ENCODE results near the gene SURF4.
A peak's percentile ranks its signal among the peaks of the same experiment; 100 is the strongest.
"Not testable (repeated sequence)": the region's sequence is repeated elsewhere in the genome, so short reads cannot be mapped to it uniquely, and the experiment has no call there.

SURF4 gene

DNA sequence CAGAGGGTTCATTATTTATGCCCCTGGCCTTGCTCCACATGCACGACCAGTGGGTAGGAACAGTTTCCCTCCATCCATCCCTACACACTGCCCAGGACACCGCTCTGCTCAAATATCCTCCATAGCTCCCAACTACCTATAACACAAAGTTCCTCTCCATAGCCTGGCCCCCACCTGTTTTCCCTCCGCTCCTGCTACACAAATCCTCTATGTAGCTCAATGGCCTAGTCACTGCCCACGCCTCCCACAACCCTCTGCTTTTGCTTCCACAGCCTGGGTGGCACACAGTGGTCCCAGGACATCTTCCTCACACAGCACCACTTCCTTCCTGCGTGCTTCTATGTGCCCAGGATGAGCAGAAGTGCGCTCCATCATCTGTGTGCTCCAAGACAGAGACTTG is 21.5 kb upstream of the SURF4 start:
- no peak for DNase-seq

DNA sequence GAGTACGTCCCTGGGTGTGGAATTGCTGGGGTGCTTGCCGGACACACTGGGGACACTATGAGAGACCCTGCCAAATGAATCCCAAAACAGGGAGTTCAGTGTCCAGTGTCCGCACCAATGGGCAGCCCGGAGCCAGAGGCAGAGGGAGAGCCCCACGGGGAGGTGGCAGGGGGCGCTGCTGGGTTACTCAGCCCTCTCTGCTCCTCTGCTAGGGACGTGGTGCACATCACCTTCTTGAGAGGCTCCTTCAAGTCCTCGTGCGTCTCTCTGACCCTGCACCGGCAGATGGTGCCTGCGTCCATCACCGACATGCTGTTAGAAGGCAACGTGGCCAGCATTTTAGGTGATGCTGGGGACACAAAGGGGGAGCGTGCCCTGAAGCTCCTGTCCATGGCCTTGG is 21.1 kb upstream of the SURF4 start:
- no peak for DNase-seq

DNA sequence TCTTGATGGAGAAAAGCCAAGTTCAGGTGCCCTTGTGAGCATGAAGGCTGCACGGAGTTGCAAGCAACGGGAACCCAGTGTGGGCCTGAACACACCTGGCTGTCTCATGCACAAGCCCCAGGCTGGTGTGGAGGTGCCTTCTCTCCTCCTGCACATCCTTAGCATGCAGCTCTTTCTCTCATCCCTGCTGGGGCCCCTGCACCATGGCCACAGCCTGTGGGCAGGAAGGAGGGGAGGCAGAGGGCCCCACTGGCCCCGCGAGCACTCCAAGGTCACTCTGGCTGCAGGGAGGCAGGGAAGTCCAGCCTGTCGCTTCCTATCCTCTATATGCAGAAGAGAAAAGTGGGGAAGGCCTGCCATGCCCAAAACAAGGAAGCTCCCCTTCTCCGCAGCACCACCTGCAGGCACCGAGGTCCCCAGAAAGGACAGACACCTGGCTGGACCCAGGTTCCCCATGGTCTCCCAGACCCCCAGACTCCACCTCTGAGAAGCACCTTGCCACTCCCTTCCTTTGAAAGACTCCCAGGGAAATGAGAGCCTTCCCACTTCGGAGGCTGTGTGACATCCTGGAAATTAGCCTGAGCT is 18.9 kb upstream of the SURF4 start:
- no peak for DNase-seq

DNA sequence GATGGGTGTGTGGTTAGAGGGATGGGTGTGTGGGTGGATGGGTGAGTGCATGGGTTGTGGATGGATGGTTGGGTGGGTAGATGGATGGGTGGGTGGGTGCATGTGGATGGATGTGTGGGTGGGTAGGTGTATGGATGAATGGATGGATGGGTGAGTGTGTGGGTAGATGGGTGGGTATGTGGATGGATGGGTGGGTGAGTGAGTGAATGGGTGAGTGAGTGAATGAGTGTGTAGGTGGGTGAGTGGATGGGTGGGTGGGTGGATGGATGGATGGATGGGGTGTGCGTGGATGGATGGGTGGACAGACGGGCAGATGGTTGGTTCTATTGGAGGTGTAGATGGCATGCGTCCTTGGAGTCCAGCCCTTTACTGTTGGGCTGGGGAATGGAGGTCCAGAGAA is 17.5 kb upstream of the SURF4 start:
- no peak for DNase-seq

DNA sequence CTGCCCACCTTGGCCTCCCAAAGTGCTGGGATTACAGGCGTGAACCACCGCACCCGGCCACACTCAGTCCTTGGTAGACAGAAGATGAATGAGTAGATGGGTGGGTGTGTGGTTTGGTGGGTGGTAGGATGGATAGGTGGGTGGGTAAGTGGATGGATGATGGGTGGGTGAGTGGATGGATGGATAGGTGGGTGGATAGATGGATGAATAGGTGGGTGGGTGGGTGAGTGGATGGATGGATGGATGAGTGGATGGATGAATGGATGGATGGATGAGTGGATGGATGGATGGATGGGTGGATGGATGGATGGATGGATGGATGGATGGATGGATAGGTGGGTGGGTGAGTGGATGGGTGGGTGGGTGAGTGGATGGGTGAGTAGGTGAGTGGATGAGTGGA is 16.4 kb upstream of the SURF4 start:
- DNase-seq = not testable (repeated sequence)

DNA sequence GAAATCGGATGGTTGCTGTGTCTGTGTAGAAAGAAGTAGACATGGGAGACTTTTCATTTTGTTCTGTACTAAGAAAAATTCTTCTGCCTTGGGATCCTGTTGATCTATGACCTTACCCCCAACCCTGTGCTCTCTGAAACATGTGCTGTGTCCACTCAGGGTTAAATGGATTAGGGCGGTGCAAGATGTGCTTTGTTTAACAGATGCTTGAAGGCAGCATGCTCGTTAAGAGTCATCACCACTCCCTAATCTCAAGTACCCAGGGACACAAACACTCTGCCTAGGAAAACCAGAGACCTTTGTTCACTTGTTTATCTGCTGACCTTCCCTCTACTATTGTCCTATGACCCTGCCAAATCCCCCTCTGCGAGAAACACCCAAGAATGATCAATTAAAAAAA is 15.6 kb upstream of the SURF4 start:
- DNase-seq = not testable (repeated sequence)

DNA sequence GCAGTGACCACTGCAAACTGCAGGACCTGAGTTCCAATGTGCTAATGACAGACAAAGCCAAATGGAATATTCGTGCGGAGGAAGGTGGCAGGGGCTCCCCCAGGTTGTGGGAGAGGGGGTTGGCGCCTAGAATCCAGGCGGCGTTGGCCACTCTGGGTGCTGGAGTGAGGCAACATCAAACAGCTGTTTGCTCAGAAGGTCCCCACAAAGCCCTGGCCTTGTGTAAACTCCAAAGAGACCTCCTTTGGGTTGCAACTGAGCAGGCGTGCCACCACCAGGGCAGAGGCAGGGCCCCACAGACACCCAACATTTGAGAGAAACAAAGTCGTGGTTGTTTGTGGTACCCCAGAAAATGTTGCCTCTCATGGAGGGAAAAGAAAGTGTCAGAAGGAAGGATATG is 14.9 kb upstream of the SURF4 start:
- no peak for DNase-seq

DNA sequence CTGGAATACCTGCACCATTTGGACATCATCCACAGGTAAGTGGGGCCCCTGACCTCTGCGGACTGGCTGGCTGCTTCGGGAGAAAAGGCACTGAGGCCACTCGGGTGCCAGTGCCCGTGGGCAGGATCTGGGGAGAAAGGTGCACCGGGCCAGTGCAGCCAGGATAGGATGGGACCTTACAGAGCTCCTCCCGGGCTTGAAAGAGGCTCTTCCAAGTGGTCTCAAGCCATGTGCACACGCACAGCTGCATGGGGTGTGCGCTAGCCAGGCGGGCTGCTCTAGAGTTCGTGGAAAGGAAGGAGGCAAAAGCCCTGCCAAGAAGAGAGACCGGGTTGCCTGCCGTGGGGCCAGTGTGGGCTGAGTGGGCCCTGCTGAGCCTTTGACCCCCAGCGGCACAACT is 13.7 kb upstream of the SURF4 start:
- no peak for DNase-seq

DNA sequence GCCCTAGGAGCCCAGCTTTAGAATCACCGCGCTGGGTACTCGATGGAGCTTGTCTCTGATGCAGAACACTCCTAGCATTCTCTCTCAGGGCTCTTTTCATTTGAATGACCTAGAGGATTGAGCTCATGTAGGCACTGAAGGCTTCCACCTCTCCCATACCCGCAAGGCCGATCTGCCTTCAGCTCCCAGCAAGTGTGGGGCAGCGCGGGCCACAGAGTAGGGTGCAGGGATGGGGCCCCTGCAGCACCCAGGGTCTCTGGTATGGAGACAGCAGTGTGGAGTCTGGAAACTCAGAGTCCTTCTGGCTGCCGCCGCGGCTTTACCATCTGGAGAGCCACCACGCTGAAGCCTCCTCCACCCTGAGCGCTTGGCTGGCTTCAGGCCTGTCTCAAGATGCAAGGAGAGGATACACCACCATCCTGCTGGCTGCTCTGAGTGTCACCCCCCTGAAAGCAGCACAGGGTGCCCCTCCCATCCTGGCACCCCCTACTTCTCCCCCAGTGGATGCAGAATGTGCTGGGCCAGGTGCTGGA is 13.2 kb upstream of the SURF4 start:
- DNase-seq = no peak

DNA sequence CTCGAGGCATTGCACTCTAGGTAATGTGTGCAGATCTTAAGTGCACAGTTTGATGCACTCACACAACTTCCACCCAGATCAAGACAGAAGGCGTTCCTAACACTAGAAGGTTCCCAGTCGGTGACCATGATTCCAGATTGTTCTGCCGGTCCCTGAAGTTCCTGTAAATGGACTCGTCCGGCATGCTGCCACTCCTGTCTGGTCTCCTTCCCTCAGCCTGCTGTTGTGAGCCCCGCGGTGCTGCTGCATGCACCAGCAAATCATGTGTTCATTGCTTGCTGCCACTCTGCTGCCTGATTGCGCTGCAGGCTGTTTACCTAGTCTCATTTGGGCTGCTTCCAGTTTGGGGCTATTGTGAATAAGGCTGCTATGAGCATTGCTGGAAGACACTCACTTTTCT is 11.8 kb upstream of the SURF4 start:
- DNase-seq = no peak

DNA sequence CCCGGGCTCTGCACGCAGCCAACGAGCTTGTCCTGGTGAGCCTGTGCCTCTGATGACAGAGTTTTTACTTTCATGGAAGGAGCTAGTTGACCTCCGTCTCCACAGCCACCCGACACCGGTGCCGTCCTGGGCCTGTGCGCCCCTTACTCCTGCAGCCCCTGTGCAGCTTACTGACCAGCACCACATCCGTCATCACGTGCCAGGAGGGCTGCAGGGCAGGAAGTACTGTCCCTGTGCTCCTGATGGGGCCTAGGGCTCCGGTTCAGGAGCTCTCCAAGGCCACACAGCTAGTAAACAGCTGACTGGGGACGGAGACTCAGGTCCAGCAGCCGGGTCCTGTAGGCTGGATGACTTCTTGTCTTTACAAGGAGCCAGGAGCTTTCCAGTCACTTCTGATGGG is 10.5 kb upstream of the SURF4 start:
- no peak for DNase-seq

DNA sequence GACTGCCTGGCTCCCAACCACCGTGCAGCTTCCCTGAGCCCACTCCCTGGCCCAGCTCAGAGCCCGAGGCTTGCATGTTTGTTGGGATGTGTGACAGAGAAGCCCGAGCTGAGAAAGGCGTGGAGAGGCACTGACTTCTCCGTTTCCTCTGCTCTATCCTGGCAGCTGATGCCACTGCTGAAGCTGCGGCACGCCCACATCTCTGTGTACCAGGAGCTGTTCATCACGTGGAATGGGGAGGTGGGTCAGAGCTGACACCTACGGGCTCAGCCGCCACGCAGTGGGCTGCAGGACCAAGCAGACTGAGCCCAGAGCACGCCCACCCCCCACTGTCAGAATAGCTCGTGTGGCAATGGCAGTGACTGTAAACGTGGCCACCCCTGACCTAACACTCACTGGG is 9.6 kb upstream of the SURF4 start:
- no peak for DNase-seq

DNA sequence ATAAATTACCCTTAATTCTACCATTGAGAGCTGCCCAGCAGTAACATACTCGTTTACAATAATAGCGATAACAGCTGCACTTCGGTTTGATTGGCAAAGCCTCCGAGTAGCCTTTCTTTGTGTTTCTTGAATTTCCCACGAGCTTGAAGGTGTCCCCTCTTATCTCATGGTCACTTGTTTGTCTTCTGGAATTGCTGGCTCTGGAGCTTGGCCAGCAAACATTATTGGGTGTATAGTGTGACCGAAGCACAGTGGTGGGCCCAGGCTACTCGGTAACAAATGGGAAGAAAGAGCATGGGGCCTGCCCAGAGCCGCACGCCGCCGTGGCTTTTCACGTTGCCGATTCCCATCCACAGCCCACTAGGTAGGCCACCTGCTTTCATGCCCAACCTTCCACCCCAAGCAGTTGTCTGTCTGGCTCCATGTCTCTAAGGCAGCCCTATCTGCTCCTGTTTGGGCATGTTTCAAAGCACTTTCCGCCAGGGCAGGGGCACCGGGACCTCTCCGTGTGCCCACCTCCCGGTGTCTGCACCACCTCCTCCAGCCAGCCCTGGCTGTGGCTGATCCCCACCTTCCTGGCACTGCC is 9.0 kb upstream of the SURF4 start:
- no peak for DNase-seq

DNA sequence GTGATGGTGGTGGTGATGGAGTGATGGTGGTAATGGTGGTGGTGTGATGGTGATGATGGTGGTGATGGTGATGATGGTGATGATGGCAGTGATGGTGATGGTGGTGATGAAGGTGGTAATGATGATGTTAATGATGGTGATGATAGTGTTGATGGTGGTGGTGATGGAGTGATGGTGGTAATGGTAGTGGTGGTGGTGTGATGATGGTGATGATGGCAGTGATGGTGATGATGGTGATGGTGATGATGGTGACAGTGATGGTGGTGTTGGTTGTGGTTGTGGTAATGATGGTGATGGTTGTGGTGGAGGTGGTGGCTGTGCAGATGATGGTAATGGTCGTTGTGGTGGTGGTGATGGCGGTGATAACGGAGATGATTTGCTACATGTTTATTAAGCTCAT is 7.6 kb upstream of the SURF4 start:
- DNase-seq = no peak

DNA sequence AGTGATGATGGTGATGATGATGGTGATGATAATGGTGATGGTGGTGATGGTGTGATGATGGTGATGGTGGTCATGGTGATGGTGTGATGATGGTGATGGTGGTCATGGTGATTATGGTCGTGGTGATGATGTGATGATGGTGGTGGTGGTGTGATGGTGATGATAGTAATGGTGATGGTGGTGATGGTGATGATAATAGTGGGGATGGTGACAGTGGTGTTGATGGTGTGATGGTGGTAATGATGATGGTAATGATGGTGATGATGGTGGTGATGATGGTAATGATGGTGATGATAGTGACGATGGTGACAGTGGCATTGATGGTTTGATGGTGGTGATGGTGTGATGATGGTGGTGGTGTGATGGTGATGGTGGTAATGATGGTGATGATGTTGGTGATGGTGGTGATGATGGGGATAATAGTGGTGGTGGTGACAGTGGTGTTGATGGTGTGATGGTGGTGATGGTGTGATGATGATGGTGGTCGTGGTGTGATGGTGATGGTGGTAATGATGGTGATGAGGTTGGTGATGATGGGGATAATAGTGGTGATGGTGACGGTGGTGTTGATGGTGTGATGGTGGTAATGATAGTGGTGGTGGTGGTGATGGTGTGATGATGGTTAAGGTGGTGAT is 6.8 kb upstream of the SURF4 start:
- DNase-seq = no peak

DNA sequence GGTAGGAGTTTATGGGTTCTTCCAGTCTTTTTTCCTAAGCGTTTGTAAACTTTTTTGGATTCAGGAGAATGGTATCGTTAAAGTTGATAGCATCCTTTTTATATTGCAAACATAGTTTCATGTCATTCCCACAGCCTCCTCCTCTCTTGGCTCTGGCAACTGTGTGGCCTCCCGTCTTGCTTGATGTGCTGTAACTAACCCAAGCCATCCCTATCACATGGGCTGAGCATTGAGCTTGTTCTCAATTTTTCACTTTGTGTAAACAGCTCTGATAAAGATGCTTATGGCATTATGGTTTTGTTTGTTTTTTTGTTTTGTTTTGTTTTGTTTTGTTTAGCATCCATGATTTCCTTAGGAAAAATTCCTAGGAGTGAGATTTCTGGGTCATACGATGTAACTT is 4.9 kb upstream of the SURF4 start:
- DNase-seq = no peak

DNA sequence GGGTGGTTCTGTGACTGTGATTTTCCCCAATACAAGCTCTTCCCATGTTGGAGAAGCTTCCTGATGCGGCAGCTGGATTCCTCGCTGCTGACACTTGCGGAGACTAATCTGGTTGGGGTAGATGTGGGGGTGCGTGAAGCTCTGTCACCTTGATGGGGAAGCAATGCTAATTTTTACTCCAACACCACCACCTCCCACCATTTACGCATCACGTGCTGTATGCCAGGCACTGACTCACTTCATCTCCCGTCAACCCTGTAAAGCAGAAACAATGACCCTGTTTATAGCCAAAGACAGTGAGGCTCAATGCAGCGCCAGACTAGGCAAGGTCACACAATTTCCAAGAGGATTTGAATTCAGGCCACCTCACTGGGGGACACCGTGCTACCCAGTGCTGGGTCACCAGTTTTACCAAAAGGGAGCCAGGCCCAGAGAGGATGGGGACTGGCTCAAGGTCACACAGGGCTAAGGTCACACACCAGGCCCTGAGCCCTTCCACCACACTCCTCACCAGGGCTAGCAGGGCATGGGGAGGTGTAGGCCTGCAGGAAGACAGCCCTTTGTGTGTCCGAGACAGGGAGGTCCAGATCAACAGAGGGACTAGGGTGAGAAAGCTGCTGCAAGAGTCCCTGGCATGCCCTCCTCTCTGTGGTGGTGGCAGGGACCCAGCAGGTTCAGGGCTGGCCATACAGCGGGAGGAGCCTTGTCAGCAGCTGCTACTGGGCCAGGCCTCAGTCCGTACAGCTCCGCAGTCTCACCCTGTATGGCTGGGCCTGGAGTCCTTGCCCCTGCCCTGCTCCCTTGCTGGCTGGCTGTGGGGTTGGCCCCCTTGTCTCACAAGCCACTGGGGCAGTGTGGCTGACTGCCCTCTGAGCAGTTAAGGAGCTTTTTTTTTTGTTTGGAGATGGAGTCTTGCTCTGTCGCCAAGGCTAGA is 3.6 kb upstream of the SURF4 start:
- DNase-seq = no peak

DNA sequence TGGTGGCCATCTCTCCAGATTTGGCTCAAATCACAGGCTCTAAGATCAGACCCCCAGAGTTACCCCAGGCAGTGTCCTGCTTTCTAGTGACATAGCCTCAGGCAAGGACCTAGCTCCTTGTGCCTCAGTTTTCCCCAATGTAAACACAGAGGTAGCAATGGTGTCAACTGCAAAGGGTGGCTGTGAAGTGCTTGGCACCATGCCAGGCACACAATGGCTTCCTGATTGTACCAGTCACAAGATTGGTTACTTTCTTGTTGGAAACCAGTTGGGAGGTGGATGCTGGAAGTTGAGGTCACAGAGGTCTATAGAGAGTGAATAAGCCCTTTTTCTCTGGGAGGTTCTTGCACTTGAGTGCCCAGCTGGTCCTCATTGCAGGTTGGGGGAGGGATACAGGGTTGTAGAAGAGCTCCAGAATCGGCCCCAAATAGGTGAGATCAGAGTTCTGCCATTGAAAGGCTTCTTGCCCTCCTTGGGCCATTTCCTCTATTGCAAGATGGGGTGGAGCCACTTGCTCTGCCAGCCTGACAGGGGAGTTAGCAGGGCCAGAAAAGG is 2.6 kb upstream of the SURF4 start:
- DNase-seq = no peak

DNA sequence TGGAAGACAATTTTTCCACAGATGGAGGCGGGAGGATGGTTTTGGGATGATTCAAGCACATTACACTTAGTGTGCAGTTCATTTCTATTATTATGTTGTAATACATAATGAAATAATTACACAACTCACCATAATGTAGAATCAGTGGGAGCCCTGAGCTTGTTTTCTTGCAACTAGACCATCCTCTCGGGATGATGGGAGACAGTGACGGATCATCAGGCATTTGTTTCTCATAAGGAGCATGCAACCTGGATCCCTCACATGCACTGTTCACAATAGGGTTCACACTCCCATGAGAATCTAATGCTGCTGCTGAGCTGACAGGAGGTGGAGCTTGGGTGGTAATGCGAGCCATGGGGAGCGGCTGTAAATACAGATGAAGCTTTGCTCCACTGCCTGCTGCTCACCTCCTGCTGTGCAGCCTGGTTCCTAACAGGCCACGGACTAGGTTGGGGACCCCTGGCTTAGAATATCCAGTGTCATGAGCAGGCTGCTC is 1.9 kb upstream of the SURF4 start:
- DNase-seq = no peak

DNA sequence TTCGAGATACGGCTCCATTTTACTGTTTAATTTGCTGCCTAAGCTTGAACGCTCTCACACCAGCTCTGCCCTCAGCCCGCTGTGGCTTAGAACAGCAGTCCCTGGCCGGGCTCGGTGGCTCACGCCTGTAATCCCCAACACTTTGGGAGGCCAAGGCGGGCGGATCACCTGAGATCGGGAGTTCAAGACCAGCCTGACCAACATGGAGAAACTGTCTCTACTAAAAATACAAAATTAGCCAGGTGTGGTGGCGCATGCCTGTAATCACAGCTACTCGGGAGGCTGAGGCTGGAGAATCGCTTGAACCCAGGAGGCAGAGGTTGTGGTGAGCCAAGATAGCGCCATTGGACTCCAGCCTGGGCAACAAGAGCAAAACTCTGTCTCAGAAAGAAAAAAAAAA is 1.4 kb upstream of the SURF4 start:
- not testable (repeated sequence) for DNase-seq

DNA sequence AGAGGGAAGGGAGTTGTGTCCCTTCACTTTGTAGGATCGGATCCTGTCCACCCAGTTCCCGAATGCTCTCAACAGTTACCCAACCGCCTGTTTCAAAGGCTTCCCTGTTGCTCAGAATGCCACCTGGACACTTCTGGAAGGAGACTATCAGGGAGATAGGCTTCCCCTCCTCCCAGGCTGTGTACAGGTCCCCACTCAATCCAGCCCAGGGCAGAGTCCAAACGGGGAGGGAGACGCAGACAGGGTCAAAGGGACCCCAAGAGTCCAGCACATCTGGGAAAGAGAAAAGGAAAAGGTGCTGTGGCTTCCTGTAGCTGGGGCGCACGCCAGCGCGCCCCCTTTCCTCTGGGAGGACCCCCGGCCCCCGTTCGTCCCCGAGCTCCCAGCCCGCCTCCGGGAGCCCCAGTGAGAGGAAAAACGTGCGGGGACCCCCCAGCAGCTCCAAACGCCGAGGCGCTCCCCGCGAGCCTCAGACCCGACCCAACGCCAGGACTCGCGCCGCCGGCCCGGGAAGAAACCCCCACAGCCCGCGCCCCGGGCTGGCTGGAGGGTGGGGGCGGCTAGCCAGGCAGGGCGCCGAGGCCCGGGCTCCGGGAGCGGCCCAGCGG is 640 bp downstream of the SURF4 start:
- peak in 2 of 5 donors; percentile 15 to 46 for DNase-seq

DNA sequence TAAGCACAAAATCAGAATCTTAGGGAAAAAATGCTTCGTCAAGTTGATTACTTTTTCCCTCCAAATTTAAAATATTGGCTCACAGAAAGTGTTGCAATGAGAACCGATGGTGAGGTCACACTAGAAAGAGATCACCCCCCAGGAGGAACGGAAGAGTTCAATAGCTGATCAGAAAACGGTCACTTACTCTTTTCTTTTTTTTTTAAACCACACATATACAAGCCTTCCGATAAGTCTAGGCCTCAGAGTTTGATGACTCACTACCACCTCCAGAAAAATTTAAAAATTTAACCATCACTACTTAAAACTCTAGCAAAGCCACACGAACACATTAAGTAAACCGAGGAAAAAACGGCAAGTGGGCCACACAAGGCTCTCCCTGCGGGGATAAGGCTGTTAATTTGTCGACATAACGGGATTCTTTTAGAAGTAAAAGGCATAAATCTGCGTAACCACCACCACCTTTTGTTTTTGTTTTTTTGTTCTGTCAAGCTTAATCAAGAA is 1.2 kb downstream of the SURF4 start:
- DNase-seq = peak in 1 of 5 donors; percentile 81

Measured in T-helper 1 cell (primary cell).